ENCODE data around the gene TSC22D2.
"Not testable (repeated sequence)": the region's sequence is repeated elsewhere in the genome, so short reads cannot be mapped to it uniquely, and the experiment has no call there.

The TSC22D2 gene

GRCh38 chr3:150462108-150462507 is 54.0 kb downstream of the TSC22D2 start:
- peaks cover 21% of the 10 kb centered on the region for H3K36me3 ChIP-seq (ENCODE audit: control insufficient read depth, insufficient read depth, low read length)
- H3K27ac ChIP-seq (ENCODE audit: low read depth, low read length, severe bottlenecking) = no peak overlapping the region
- H3K4me3 ChIP-seq (ENCODE audit: extremely low read depth, insufficient read depth, low read length, poor library complexity, severe bottlenecking) = no peak overlapping the region
- no peaks in the 10 kb centered on the region for H3K9me3 ChIP-seq (ENCODE audit: control insufficient read depth, low read length)
- H3K4me1 ChIP-seq (ENCODE audit: control insufficient read depth, insufficient read depth, low read length, poor library complexity, severe bottlenecking) = peaks cover 1% of the 10 kb centered on the region
- WGBS, 2 experiments (ENCODE audit: insufficient coverage in 2 of 2) = no CpG with 5 or more reads among the region's 1 CpG

GRCh38 chr3:150464684-150465083 is 56.6 kb downstream of the TSC22D2 start:
- Histone ChIP-seq H3K27ac (ENCODE audit: low read depth, low read length, severe bottlenecking) (no peak overlapping the region), H3K4me1 (ENCODE audit: control insufficient read depth, insufficient read depth, low read length, poor library complexity, severe bottlenecking) (peaks cover 26% of the 10 kb centered on the region), H3K36me3 (ENCODE audit: control insufficient read depth, insufficient read depth, low read length) (peaks cover 5% of the 10 kb centered on the region), H3K9me3 (ENCODE audit: control insufficient read depth, low read length) (no peaks in the 10 kb centered on the region), H3K4me3 (ENCODE audit: extremely low read depth, insufficient read depth, low read length, poor library complexity, severe bottlenecking) (no peak overlapping the region)
- no CpG with 5 or more reads among the region's 2 CpGs for WGBS, 2 experiments (ENCODE audit: insufficient coverage in 2 of 2)

- Histone ChIP-seq H3K9me3 (ENCODE audit: control insufficient read depth, low read length) (no peaks in the 10 kb centered on the region), H3K4me1 (ENCODE audit: control insufficient read depth, insufficient read depth, low read length, poor library complexity, severe bottlenecking) (peaks cover 32% of the 10 kb centered on the region), H3K36me3 (ENCODE audit: control insufficient read depth, insufficient read depth, low read length) (no peaks in the 10 kb centered on the region), H3K4me3 (ENCODE audit: extremely low read depth, insufficient read depth, low read length, poor library complexity, severe bottlenecking) (no peak overlapping the region), H3K27ac (ENCODE audit: low read depth, low read length, severe bottlenecking) (no peak overlapping the region)
- WGBS, 2 experiments (ENCODE audit: insufficient coverage in 2 of 2) = 100% methylated on average over 1 of the region's 1 CpG; no CpG with 5 or more reads in 1 of the 2 experiments
Observed at GRCh38 chr3:150467381-150467780, 59.3 kb downstream of the TSC22D2 start.

GRCh38 chr3:150469031-150469930 is 61.2 kb downstream of the TSC22D2 start:
- Histone ChIP-seq H3K27ac (ENCODE audit: low read depth, low read length, severe bottlenecking) (peak overlapping the region; percentile 91), H3K4me1 (ENCODE audit: control insufficient read depth, insufficient read depth, low read length, poor library complexity, severe bottlenecking) (peaks cover 32% of the 10 kb centered on the region), H3K9me3 (ENCODE audit: control insufficient read depth, low read length) (no peaks in the 10 kb centered on the region), H3K36me3 (ENCODE audit: control insufficient read depth, insufficient read depth, low read length) (no peaks in the 10 kb centered on the region), H3K4me3 (ENCODE audit: extremely low read depth, insufficient read depth, low read length, poor library complexity, severe bottlenecking) (no peak overlapping the region)
- 87 to 96% methylated on average over 10 to 11 of the region's 15 CpGs for WGBS, 2 experiments (ENCODE audit: insufficient coverage in 2 of 2)

- no peak overlapping the region for H3K4me3 ChIP-seq (ENCODE audit: extremely low read depth, insufficient read depth, low read length, poor library complexity, severe bottlenecking)
- H3K27ac ChIP-seq (ENCODE audit: low read depth, low read length, severe bottlenecking) = peak overlapping the region; percentile 91
- H3K36me3 ChIP-seq (ENCODE audit: control insufficient read depth, insufficient read depth, low read length) = no peaks in the 10 kb centered on the region
- H3K9me3 ChIP-seq (ENCODE audit: control insufficient read depth, low read length) = no peaks in the 10 kb centered on the region
- peaks cover 32% of the 10 kb centered on the region for H3K4me1 ChIP-seq (ENCODE audit: control insufficient read depth, insufficient read depth, low read length, poor library complexity, severe bottlenecking)
- 17 to 33% methylated on average over 1 to 2 of the region's 7 CpGs for WGBS, 2 experiments (ENCODE audit: insufficient coverage in 2 of 2)
Observed at GRCh38 chr3:150469931-150470740, 62.0 kb downstream of the TSC22D2 start.

GRCh38 chr3:150472421-150472820 is 64.3 kb downstream of the TSC22D2 start:
- H3K27ac ChIP-seq (ENCODE audit: low read depth, low read length, severe bottlenecking) = no peak overlapping the region
- H3K9me3 ChIP-seq (ENCODE audit: control insufficient read depth, low read length) = no peaks in the 10 kb centered on the region
- 100% methylated on average over 1 of the region's 1 CpG for WGBS, 2 experiments (ENCODE audit: insufficient coverage in 2 of 2)
- H3K36me3 ChIP-seq (ENCODE audit: control insufficient read depth, insufficient read depth, low read length) = no peaks in the 10 kb centered on the region
- H3K4me1 ChIP-seq (ENCODE audit: control insufficient read depth, insufficient read depth, low read length, poor library complexity, severe bottlenecking) = peaks cover 27% of the 10 kb centered on the region
- no peak overlapping the region for H3K4me3 ChIP-seq (ENCODE audit: extremely low read depth, insufficient read depth, low read length, poor library complexity, severe bottlenecking)

GRCh38 chr3:150473161-150473560 is 65.1 kb downstream of the TSC22D2 start:
- WGBS, 2 experiments (ENCODE audit: insufficient coverage in 2 of 2) = 94 to 100% methylated on average over 2 to 6 of the region's 8 CpGs
- peaks cover 20% of the 10 kb centered on the region for H3K4me1 ChIP-seq (ENCODE audit: control insufficient read depth, insufficient read depth, low read length, poor library complexity, severe bottlenecking)
- not testable (repeated sequence) for H3K9me3 ChIP-seq (ENCODE audit: control insufficient read depth, low read length); H3K36me3 ChIP-seq (ENCODE audit: control insufficient read depth, insufficient read depth, low read length); H3K27ac ChIP-seq (ENCODE audit: low read depth, low read length, severe bottlenecking); H3K4me3 ChIP-seq (ENCODE audit: extremely low read depth, insufficient read depth, low read length, poor library complexity, severe bottlenecking)

- Histone ChIP-seq H3K4me3 (ENCODE audit: extremely low read depth, insufficient read depth, low read length, poor library complexity, severe bottlenecking) (no peak overlapping the region), H3K9me3 (ENCODE audit: control insufficient read depth, low read length) (peaks cover 6% of the 10 kb centered on the region), H3K36me3 (ENCODE audit: control insufficient read depth, insufficient read depth, low read length) (no peaks in the 10 kb centered on the region), H3K4me1 (ENCODE audit: control insufficient read depth, insufficient read depth, low read length, poor library complexity, severe bottlenecking) (no peaks in the 10 kb centered on the region), H3K27ac (ENCODE audit: low read depth, low read length, severe bottlenecking) (no peak overlapping the region)
Observed at GRCh38 chr3:150479370-150479769, 71.3 kb downstream of the TSC22D2 start.

GRCh38 chr3:150480877-150481276 is 72.8 kb downstream of the TSC22D2 start:
- no peaks in the 10 kb centered on the region for H3K36me3 ChIP-seq (ENCODE audit: control insufficient read depth, insufficient read depth, low read length)
- no peaks in the 10 kb centered on the region for H3K4me1 ChIP-seq (ENCODE audit: control insufficient read depth, insufficient read depth, low read length, poor library complexity, severe bottlenecking)
- H3K27ac ChIP-seq (ENCODE audit: low read depth, low read length, severe bottlenecking) = no peak overlapping the region
- peaks cover 6% of the 10 kb centered on the region for H3K9me3 ChIP-seq (ENCODE audit: control insufficient read depth, low read length)
- no peak overlapping the region for H3K4me3 ChIP-seq (ENCODE audit: extremely low read depth, insufficient read depth, low read length, poor library complexity, severe bottlenecking)

GRCh38 chr3:150483226-150483625 is 75.1 kb downstream of the TSC22D2 start:
- Histone ChIP-seq H3K36me3 (ENCODE audit: control insufficient read depth, insufficient read depth, low read length) (no peaks in the 10 kb centered on the region), H3K27ac (ENCODE audit: low read depth, low read length, severe bottlenecking) (no peak overlapping the region), H3K9me3 (ENCODE audit: control insufficient read depth, low read length) (peaks cover 12% of the 10 kb centered on the region), H3K4me1 (ENCODE audit: control insufficient read depth, insufficient read depth, low read length, poor library complexity, severe bottlenecking) (no peaks in the 10 kb centered on the region), H3K4me3 (ENCODE audit: extremely low read depth, insufficient read depth, low read length, poor library complexity, severe bottlenecking) (no peak overlapping the region)

- Histone ChIP-seq H3K9me3 (ENCODE audit: control insufficient read depth, low read length) (peaks cover 12% of the 10 kb centered on the region), H3K4me1 (ENCODE audit: control insufficient read depth, insufficient read depth, low read length, poor library complexity, severe bottlenecking) (no peaks in the 10 kb centered on the region), H3K36me3 (ENCODE audit: control insufficient read depth, insufficient read depth, low read length) (no peaks in the 10 kb centered on the region), H3K27ac (ENCODE audit: low read depth, low read length, severe bottlenecking) (no peak overlapping the region), H3K4me3 (ENCODE audit: extremely low read depth, insufficient read depth, low read length, poor library complexity, severe bottlenecking) (no peak overlapping the region)
- no CpG with 5 or more reads among the region's 1 CpG for WGBS, 2 experiments (ENCODE audit: insufficient coverage in 2 of 2)
Observed at GRCh38 chr3:150484410-150484809, 76.3 kb downstream of the TSC22D2 start.

Data from mesodermal cell (in vitro differentiated cells).